ENCODE data around the gene LCP2. TPM values are rescaled to one million over a fixed set of nuclear protein-coding genes. Genes with fewer than 3 reads are reported as not detected.

The LCP2 gene
- total RNA-seq, 1 donor from 2014 or later, result 82.9 TPM

- Histone ChIP-seq H3K9me3 (no peaks in the 10 kb centered on the region), H3K4me1 (peaks cover 41% of the 10 kb centered on the region), H3K27ac (no peak overlapping the region), H3K4me3 (no peak overlapping the region), H3K27me3 (ENCODE audit: low read depth) (no peaks in the 10 kb centered on the region), H3K36me3 (no peaks in the 10 kb centered on the region)
- no peak for TF ChIP-seq CTCF (IDR thresholded peaks at IDR 0.05)
- intact Hi-C loops (cut with DNase I), result no loop called here
- DNase-seq, result no peak
- no peak for ATAC-seq
These were observed 3.6 kb upstream of the LCP2 start for GRCh38 chr5:170301149-170301548.

- Histone ChIP-seq H3K4me1 (peaks cover 41% of the 10 kb centered on the region), H3K36me3 (no peaks in the 10 kb centered on the region), H3K27ac (no peak overlapping the region), H3K9me3 (no peaks in the 10 kb centered on the region), H3K27me3 (ENCODE audit: low read depth) (no peaks in the 10 kb centered on the region), H3K4me3 (no peak overlapping the region)
- peak; percentile 54 for DNase-seq
- intact Hi-C loops (cut with DNase I), result no loop called here
- ATAC-seq, result no peak
- no peak for TF ChIP-seq CTCF (IDR thresholded peaks at IDR 0.05)
These were observed 2.9 kb upstream of the LCP2 start for GRCh38 chr5:170300361-170301013.

DNA sequence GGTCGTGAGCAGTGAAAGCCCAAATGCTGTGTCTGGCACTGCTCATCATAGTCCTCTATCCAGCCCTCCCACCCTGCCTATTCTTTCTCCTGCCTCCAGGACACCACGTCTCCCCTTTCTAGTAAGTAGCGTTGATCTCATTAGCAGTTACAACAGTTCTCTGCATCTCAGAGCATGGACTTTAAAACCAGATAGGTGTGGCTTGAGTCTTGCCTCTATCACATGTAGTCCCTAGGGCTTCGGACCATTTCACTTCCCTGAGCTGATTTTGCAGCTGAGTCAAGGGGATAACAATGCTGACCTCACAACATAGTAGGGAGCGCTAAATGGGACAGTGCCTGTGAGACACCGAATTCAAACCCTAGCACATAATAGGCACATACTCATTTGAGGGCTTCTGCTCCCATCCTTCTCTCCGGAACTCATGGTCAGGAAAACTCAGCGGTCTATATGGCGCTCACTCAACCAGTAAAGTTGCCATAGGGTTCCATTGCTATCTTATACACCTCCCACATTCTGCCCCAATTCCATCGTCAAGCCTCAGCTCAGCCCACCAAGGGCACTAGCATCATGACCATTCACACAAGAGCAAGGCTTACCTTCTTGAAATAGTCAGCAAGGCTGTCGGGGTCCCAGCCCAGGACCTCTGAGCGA, 515 bp downstream of the LCP2 start:
- no peak for DNase-seq
- H3K4me3 ChIP-seq, result peak overlapping the region; percentile 74
- no peaks in the 10 kb centered on the region for H3K9me3 ChIP-seq
- intact Hi-C loops (cut with DNase I), result no loop called here
- peak; percentile 43 to 50 for ATAC-seq
- peak overlapping the region; percentile 90 for H3K27ac ChIP-seq
- no peaks in the 10 kb centered on the region for H3K27me3 ChIP-seq (ENCODE audit: low read depth)
- H3K4me1 ChIP-seq, result peaks cover 48% of the 10 kb centered on the region
- TF ChIP-seq CTCF (IDR thresholded peaks at IDR 0.05), result no peak
- H3K36me3 ChIP-seq, result peaks cover 10% of the 10 kb centered on the region

- no peaks in the 10 kb centered on the region for H3K9me3 ChIP-seq
- H3K27me3 ChIP-seq (ENCODE audit: low read depth), result no peaks in the 10 kb centered on the region
- TF ChIP-seq CTCF (IDR thresholded peaks at IDR 0.05), result no peak
- ATAC-seq (peak in 1 of 2 donors; percentile 8), DNase-seq (no peak)
- intact Hi-C loops (cut with DNase I), result no loop called here
- peak overlapping the region; percentile 74 for H3K4me3 ChIP-seq
- H3K4me1 ChIP-seq, result peaks cover 50% of the 10 kb centered on the region
- peaks cover 17% of the 10 kb centered on the region for H3K36me3 ChIP-seq
- H3K27ac ChIP-seq, result peak overlapping the region; percentile 90
These were observed 1.3 kb downstream of the LCP2 start for GRCh38 chr5:170296036-170296934.

DNA sequence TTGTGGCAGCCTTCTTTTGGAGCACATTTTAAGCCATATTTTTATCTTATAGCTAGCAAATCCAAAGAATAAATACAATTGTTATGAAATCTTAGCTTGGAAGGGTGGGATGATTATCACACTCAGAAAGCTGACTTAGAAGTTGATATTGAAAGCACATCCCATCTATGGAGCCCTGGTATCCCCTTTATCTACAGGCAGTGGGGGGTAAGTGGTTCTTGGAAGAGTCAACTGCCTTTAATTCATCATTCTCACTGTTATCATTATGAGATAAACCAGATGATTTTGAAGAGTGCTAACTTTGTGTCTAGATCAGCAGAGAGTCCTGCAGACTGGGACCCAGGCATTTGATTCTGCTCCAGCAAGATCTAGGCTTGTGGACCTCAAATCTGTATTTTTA, 3.0 kb downstream of the LCP2 start:
- Histone ChIP-seq H3K27ac (peak overlapping the region; percentile 16), H3K4me3 (peak overlapping the region; percentile 74)
- ATAC-seq, result no peak

More for the DNA sequence above, 3.0 kb downstream of the LCP2 start:
- TF ChIP-seq CTCF (IDR thresholded peaks at IDR 0.05), result no peak
- peaks cover 28% of the 10 kb centered on the region for H3K36me3 ChIP-seq
- H3K9me3 ChIP-seq, result no peaks in the 10 kb centered on the region
- H3K4me1 ChIP-seq, result peaks cover 53% of the 10 kb centered on the region
- H3K27me3 ChIP-seq (ENCODE audit: low read depth), result no peaks in the 10 kb centered on the region
- intact Hi-C loops (cut with DNase I), result no loop called here
- no peak for DNase-seq
